Gastroesophageal sphincter (tissue), 4 donors: ENCODE results near the gene DIS3L. TPM values are rescaled to one million over a fixed set of nuclear protein-coding genes. Genes with fewer than 3 reads are reported as not detected.
"Not testable (repeated sequence)": the region's sequence is repeated elsewhere in the genome, so short reads cannot be mapped to it uniquely, and the experiment has no call there.

ENCODE experiments used
- ATAC-seq: fragments of 150-250 bp; one replicate; pipeline ENCODE4 v1.9.1; 2016; ENCODE audit warnings: mild to moderate bottlenecking, moderate library complexity
- H3K27ac ChIP-seq, 4 donors: fragments of 200-600 bp; sonication (generic) in 3 of 4; 1 replicate in 3 of 4; 2 replicates in 1 of 4; pipeline ENCODE4 v1.5.1; 2016 to 2019
- H3K27me3 ChIP-seq: fragments of 200-600 bp; sonication (generic); one replicate; pipeline ENCODE4 v1.5.1; 2019
- H3K36me3 ChIP-seq, 2 donors: fragments of 200-600 bp; sonication (generic); one replicate each; pipeline ENCODE4 v1.5.1; 2019; ENCODE audit warnings: control low read depth in 1 of 2
- H3K4me1 ChIP-seq, 3 donors: fragments of 200-600 bp; sonication (generic); 1 replicate in 2 of 3; 2 replicates in 1 of 3; pipeline ENCODE4 v1.5.1; 2016 to 2019; ENCODE audit warnings: control low read depth in 2 of 3
- H3K4me3 ChIP-seq, 2 donors: fragments of 200-600 bp; sonication (generic); one replicate each; pipeline ENCODE4 v1.5.1; 2019; ENCODE audit warnings: mild to moderate bottlenecking in 1 of 2, moderate library complexity in 1 of 2
- H3K9me3 ChIP-seq, 3 donors: fragments of 200-600 bp; sonication (generic); one replicate each; pipeline ENCODE4 v1.5.1; 2017 to 2019; ENCODE audit warnings: control low read depth in 2 of 3
- EP300 ChIP-seq: sonication (generic); formaldehyde crosslinking; IDR thresholded peaks from one replicate; pipeline ENCODE4 v1.6.1; 2017; ENCODE audit warnings: antibody characterized with exemption, mild to moderate bottlenecking
- POLR2A ChIP-seq, 2 donors: fragments of 450-650 bp; IDR thresholded peaks; one replicate each; pipeline ENCODE4 v1.6.1; 2017; ENCODE audit warnings: antibody characterized with exemption in 2 of 2, mild to moderate bottlenecking in 2 of 2, moderate library complexity in 1 of 2
- POLR2AphosphoS5 ChIP-seq: sonication (generic); formaldehyde crosslinking; IDR thresholded peaks from one replicate; pipeline ENCODE4 v1.6.1; 2017; ENCODE audit warnings: antibody characterized with exemption
- WGBS, 2 donors: methylation state at CpG; one replicate each; pipeline ENCODE4 v1.1.5; 2018; ENCODE audit warnings: low coverage in 1 of 2; 5-methylcytosine and 5-hydroxymethylcytosine counted together
- total RNA-seq, 4 donors: library from RNA; depleted of rRNA; stranded (reverse); fragments of >200 nt; gene quantifications; one replicate each; pipeline ENCODE4 v1.1.0, GENCODE V29; 2016
- TF ChIP-seq, protein P1 (sequence below), 4 experiments: fragments of 200-600 bp in 2 of 4; fragments of 450-650 bp in 2 of 4; sonication (generic) in 1 of 4; IDR thresholded peaks; one replicate each; pipeline ENCODE4 v1.5.1; 2017 to 2019; ENCODE audit warnings: antibody characterized with exemption in 4 of 4, mild to moderate bottlenecking in 2 of 4, moderate library complexity in 2 of 4

The DIS3L gene
- total RNA-seq: 10 to 100 TPM; 33.9 to 40.0 (median 35.2) TPM

DNA sequence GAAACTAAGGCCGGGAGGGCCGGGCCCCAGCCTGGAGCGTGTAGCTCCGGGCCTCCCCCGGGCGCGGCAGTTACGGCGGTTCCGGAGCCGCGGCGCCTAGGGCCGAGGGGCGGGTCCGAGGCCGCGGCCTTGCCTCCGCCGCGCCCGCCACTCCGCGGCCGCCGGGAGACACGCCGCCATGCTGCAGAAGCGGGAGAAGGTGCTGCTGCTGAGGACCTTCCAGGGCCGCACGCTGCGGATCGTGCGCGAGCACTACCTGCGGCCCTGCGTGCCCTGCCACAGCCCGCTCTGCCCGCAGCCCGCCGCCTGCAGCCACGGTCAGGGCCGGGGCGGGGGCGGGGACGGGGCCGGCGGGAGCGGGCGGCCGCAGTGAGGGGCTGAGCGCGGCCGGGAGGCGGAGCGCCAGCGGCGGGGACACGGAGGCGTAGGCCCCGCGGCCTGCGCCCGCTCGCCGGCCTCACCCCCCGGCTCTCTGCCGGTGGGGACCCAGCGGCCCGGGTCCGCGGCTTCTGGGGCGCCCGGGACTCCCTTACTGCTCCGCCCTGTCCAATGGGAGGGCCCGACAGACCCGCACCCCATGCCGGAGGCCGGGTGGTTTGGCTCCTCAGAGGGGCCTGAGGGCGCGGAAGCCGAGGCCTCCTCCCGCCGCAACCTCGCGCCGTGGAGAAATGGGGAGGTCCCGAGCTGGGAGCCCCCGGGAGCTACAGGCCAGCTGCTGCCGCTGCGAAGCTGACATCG is at the start of gene DIS3L:
Gene DIS3L, plus strand, starts transcription at position 150 of the 738 bp plus-strand sequence. Its CDS starts 29 bp downstream, at position 179.
- Histone ChIP-seq H3K36me3 (peaks cover 0 to 6% of the 10 kb centered on the region in 2 donors), H3K27me3 (no peaks in the 10 kb centered on the region), H3K27ac (peak within 1 kb of the TSS; percentile 86 to 96 (median 88)), H3K4me1 (peaks cover 0 to 57% (median 9%) of the 10 kb centered on the region in 3 donors), H3K4me3 (peak within 1 kb of the TSS; percentile 73 to 83), H3K9me3 (no peaks in the 10 kb centered on the region)
- no peak for TF ChIP-seq EP300
- TF ChIP-seq POLR2A (IDR thresholded peaks at IDR 0.05): peak; percentile 38 to 44
- TF ChIP-seq POLR2AphosphoS5: peak; percentile 3
- TF ChIP-seq, protein P1, sequence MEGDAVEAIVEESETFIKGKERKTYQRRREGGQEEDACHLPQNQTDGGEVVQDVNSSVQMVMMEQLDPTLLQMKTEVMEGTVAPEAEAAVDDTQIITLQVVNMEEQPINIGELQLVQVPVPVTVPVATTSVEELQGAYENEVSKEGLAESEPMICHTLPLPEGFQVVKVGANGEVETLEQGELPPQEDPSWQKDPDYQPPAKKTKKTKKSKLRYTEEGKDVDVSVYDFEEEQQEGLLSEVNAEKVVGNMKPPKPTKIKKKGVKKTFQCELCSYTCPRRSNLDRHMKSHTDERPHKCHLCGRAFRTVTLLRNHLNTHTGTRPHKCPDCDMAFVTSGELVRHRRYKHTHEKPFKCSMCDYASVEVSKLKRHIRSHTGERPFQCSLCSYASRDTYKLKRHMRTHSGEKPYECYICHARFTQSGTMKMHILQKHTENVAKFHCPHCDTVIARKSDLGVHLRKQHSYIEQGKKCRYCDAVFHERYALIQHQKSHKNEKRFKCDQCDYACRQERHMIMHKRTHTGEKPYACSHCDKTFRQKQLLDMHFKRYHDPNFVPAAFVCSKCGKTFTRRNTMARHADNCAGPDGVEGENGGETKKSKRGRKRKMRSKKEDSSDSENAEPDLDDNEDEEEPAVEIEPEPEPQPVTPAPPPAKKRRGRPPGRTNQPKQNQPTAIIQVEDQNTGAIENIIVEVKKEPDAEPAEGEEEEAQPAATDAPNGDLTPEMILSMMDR (IDR thresholded peaks at IDR 0.05): peak in 1 of 4 experiments; percentile 22
- no CpG with 5 or more reads among the region's 92 CpGs for WGBS, 2 donors
- peak; percentile 89 for ATAC-seq

DNA sequence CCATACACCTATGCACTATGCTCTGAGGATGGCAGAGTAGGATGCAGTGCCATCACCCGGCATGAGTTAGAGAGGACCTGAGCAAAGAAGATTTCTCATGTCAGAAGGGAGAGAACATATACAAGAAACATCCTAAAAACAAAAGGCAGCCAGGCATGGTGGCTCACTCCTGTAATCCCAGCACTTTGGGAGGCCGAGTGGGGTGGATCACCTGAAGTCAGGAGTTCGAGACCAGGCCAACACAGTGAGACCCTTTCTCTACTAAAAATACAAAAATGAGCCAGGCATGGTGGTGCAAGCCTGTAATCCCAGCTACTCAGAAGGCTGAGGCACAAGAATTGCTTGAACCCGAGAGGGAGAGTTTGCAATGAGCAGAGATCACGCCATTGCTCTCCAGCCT is 47.5 kb upstream of the DIS3L start:
- H3K27me3 ChIP-seq: peaks cover 60% of the 10 kb centered on the region
- 79% methylated on average over 5 of the region's 5 CpGs for WGBS, 2 donors
- not testable (repeated sequence) for H3K27ac ChIP-seq, H3K9me3 ChIP-seq, H3K4me1 ChIP-seq, H3K4me3 ChIP-seq, H3K36me3 ChIP-seq, ATAC-seq

DNA sequence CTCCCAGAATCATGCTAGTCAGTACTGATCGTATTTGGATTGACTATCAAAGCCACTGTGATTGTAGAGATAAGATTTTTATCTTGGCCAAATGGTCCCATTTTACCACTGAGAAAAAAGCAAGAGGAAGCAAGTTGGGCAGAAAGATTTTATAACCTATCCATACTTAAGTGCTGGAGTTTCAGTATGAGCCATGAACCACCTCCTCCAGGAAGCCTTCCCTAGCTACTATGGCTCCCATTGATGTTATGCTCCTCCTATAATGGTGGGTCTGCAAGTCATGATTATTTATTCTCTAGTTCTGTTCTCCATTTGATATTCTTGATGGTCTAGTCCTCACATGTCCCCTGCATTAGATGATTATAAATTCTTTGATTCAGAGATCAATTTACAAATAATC is 46.4 kb upstream of the DIS3L start:
- H3K27me3 ChIP-seq: peaks cover 64% of the 10 kb centered on the region
- no peak for ATAC-seq
- peaks cover 0 to 5% (median 4%) of the 10 kb centered on the region in 3 donors for H3K4me1 ChIP-seq
- no peaks in the 10 kb centered on the region for H3K36me3 ChIP-seq
- no peak for TF ChIP-seq EP300
- TF ChIP-seq POLR2A (IDR thresholded peaks at IDR 0.05): no peak
- TF ChIP-seq POLR2AphosphoS5: no peak
- TF ChIP-seq, protein P1 (IDR thresholded peaks at IDR 0.05): no peak
- no peak overlapping the region for H3K27ac ChIP-seq
- no peak overlapping the region for H3K4me3 ChIP-seq
- 75 to 100% methylated on average over 1 of the region's 1 CpG for WGBS, 2 donors
- H3K9me3 ChIP-seq: no peaks in the 10 kb centered on the region

DNA sequence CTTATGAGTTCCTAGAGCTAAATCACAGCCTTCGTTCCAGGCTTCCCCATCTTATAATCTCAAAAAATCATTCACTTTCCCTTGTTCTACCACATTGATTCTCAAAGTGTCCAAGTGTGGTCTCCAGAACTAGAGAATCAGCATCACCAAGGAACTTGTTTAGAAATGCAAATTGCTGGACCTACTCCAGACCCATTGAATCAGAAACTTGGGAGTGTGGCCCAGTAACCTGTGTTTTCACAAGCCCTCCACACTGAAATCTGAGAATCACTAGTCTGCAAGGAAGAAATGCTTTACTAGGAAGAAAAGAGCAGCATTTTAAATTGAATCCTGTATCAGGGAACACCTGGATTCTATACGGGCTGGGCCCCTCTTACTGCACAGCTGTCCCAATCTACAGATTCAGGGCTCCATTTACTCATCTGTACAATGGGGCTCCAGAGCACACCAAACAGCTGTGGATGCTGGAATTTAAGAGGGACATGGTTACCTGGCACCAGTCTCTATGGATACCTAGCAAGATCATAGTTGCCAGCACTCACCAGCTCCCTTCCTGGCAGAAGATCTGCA is 43.7 kb upstream of the DIS3L start:
- TF ChIP-seq, protein P1 (IDR thresholded peaks at IDR 0.05): no peak
- TF ChIP-seq EP300 (no peak), POLR2A (IDR thresholded peaks at IDR 0.05) (no peak), POLR2AphosphoS5 (no peak)
- 73 to 90% methylated on average over 1 to 2 of the region's 2 CpGs for WGBS, 2 donors
- H3K27me3 ChIP-seq: peaks cover 76% of the 10 kb centered on the region
- no peaks in the 10 kb centered on the region for H3K36me3 ChIP-seq
- peaks cover 0 to 33% (median 22%) of the 10 kb centered on the region in 3 donors for H3K4me1 ChIP-seq
- no peaks in the 10 kb centered on the region for H3K9me3 ChIP-seq
- no peak overlapping the region for H3K27ac ChIP-seq
- no peak overlapping the region for H3K4me3 ChIP-seq
- ATAC-seq: no peak

DNA sequence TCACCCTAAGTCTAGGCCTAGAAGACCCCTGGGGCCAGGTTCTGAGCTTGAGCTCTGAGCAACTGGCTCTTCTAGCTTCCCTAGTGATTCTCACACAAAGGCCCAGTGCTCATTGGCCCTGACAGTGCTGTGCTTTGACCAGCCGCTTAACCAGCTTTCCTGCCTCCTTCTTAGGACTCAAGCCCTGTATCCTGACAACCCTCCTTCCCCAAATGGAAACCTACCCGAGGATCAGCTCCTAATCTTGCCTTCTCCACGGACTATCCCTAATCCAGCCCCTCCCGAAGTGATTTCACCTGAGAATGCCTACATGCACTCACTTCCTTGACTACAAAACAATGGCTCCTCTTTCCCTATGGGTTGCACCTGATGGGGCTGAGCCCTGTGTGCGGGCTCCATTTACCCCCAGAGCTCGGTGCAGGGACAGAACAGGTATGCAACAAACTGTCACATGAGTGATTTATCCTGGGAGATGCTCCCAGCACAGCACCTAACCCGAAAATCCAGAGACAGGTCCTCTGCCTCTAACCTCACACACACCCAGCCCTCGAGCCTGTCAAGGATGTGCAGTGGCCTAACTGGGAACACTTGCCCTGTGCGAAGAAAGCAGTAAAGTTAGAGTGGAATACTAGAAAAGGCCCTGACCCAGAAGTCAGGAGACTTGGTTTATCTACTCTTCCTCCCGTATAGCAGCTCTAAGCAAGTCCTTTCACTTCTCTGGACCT is 42.1 kb upstream of the DIS3L start:
- ATAC-seq: no peak
- WGBS, 2 donors: 68 to 70% methylated on average over 7 of the region's 10 CpGs
- H3K27ac ChIP-seq: no peak overlapping the region

More for the DNA sequence above, 42.1 kb upstream of the DIS3L start:
- Histone ChIP-seq H3K27me3 (peaks cover 76% of the 10 kb centered on the region), H3K36me3 (no peaks in the 10 kb centered on the region), H3K4me1 (peaks cover 0 to 36% (median 22%) of the 10 kb centered on the region in 3 donors), H3K9me3 (no peaks in the 10 kb centered on the region), H3K4me3 (no peak overlapping the region)
- TF ChIP-seq POLR2AphosphoS5: no peak
- no peak for TF ChIP-seq POLR2A (IDR thresholded peaks at IDR 0.05)
- TF ChIP-seq EP300: no peak
- TF ChIP-seq, protein P1 (IDR thresholded peaks at IDR 0.05): no peak
